Measurements from ENCODE around the gene PCDHGA9.
"Not testable (repeated sequence)": the region's sequence is repeated elsewhere in the genome, so short reads cannot be mapped to it uniquely, and the experiment has no call there.

Gene PCDHGA9

GRCh38 chr5:141414548-141415274, 12.1 kb downstream of the PCDHGA9 start:
- not testable (repeated sequence) for DNase-seq

GRCh38 chr5:141415275-141415618, 12.7 kb downstream of the PCDHGA9 start:
- DNase-seq = not testable (repeated sequence)

- DNase-seq = not testable (repeated sequence)
Observed at GRCh38 chr5:141417494-141418172, 15.1 kb downstream of the PCDHGA9 start, which contains the start of gene PCDHGB7. Gene PCDHGB7, plus strand, starts transcription at chr5:141417677. Its CDS starts 183 bp downstream, at chr5:141417860.

- no peak for DNase-seq
Observed at GRCh38 chr5:141419074-141419880, 16.7 kb downstream of the PCDHGA9 start.

GRCh38 chr5:141420855-141421488, 18.4 kb downstream of the PCDHGA9 start, which contains the start of gene PCDHGA11:
Gene PCDHGA11, plus strand, starts transcription at chr5:141421051. Its CDS starts 177 bp downstream, at chr5:141421228.
- no peak for DNase-seq

- DNase-seq = no peak
Observed at GRCh38 chr5:141421489-141421855, 18.9 kb downstream of the PCDHGA9 start.

GRCh38 chr5:141422742-141423291, 20.2 kb downstream of the PCDHGA9 start:
- no peak for DNase-seq

GRCh38 chr5:141427783-141428426, 25.3 kb downstream of the PCDHGA9 start:
- DNase-seq = no peak

GRCh38 chr5:141430332-141431113, 27.9 kb downstream of the PCDHGA9 start, which contains the start of gene PCDHGA12:
Gene PCDHGA12, plus strand, starts transcription at chr5:141430507. Its CDS starts 253 bp downstream, at chr5:141430760.
- no peak for DNase-seq

GRCh38 chr5:141431286-141431685, 28.7 kb downstream of the PCDHGA9 start:
- no peak for DNase-seq

- not testable (repeated sequence) for DNase-seq
Observed at GRCh38 chr5:141432308-141432707, 29.7 kb downstream of the PCDHGA9 start.

GRCh38 chr5:141432726-141433125, 30.1 kb downstream of the PCDHGA9 start:
- DNase-seq = not testable (repeated sequence)

GRCh38 chr5:141434006-141434405, 31.4 kb downstream of the PCDHGA9 start:
- no peak for DNase-seq

- DNase-seq = no peak
Observed at GRCh38 chr5:141437221-141437620, 34.6 kb downstream of the PCDHGA9 start.

GRCh38 chr5:141439411-141440141, 37.0 kb downstream of the PCDHGA9 start:
- no peak for DNase-seq

- no peak for DNase-seq
Observed at GRCh38 chr5:141440341-141440740, 37.8 kb downstream of the PCDHGA9 start.

GRCh38 chr5:141441571-141442170, 39.1 kb downstream of the PCDHGA9 start:
- DNase-seq = no peak
